NCI-H2081 (cell line): ENCODE measurements around the gene MARCHF3.
A peak's percentile ranks its signal among the peaks of the same experiment; 100 is the strongest.
"Not testable (repeated sequence)": the region's sequence is repeated elsewhere in the genome, so short reads cannot be mapped to it uniquely, and the experiment has no call there.

Experiments
- DNase-seq, 2 experiments: peaks; one replicate each; lab custom pipeline; 2025; lab: John Stamatoyannopoulos, UW

MARCHF3 gene, protein sequence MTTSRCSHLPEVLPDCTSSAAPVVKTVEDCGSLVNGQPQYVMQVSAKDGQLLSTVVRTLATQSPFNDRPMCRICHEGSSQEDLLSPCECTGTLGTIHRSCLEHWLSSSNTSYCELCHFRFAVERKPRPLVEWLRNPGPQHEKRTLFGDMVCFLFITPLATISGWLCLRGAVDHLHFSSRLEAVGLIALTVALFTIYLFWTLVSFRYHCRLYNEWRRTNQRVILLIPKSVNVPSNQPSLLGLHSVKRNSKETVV

DNA sequence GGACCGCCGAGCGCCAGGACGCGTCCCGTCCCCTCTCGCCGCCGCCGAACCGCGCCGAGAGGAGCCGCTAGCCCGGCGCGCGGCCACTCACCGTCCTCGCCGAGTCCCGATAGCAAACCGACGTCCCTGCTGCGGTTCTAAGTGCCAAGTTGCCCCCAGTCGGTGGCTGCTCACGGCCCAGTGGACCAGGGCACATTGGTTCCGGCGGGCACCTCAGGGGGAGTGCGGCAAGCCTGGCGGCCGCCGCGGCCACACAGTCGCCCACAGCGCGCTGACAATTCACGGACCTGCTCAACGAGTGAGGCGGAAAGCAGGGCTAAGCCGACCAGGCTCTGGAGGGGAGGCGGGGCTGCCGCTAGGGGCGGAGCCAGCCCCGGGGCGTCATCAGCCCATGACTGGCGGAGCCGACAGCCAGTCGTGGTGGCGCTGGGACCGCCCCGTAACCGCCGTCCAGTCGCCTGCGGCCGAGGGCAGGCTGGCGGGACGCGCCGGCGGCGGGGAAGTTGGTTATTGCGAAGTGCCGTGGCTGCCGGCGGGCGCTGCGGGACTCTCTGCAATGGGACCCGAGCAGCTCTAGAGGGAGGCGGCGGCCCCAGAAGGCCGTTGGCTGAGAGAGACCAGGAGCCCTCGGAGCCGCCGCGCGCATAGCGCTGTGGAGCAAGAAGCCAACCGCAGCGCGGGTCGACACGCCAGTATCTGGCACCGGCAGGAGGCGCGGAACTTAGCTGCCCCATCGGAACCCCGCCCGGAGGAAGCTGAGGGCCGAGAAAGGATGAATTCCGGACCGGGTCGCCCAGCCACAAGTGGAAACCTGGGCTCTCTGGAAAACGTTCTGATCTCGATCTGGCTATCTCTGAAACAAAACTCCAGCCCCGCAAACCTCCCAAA is at the start of gene MARCHF3:
Gene MARCHF3, minus strand, starts transcription at position 300 of the 888 bp plus-strand sequence. CDS start 112,387 bp downstream, outside the sequence.
- DNase-seq, result peak; percentile 85 to 92

DNA sequence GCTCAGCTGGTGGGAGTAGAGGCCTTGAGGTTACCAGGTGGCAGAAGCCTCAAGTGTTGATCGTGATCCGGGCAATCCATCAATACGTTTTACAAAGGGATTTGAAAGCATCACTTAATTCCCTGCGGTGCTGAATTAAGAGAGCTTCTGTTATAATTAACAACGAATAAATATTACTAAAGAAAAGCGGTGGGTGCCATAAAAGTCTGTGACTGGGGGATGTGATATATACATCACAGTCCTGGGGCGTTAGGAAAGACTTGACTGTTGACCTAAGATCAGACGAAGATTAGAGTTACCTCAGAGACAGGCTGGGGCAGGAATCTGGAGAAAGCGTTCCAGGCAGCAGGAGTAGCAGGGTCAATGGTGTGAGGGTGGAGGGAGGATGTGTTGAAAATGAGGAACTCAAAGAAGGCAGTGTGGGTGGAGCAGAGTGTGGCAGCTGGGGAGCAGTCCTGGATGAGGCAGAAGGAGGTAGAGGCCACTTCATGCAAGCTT is 49.7 kb upstream of the MARCHF3 start:
- peak; percentile 74 to 94 for DNase-seq

DNA sequence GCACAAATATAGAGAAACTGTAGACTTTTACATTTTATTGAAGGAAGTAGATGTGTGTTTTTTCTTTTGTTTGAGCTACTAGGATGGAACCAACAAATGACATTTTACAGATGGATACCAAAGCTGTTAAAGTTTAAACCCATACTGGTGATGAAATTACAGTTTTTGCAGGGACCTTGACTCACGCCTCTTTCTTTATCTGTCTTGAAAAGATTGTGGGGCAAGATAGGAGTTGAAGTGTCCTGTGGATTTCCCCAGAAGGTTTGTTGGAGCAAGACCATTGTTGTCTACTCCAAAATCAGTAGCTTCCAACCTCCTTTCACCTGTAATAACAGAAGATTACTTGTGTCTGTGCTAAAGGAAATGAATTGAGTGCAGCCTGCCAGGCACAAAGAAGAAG is 47.0 kb upstream of the MARCHF3 start:
- no peak for DNase-seq

- DNase-seq, result no peak
These were observed 46.2 kb upstream of the MARCHF3 start for GRCh38 chr5:127076315-127077129.

DNA sequence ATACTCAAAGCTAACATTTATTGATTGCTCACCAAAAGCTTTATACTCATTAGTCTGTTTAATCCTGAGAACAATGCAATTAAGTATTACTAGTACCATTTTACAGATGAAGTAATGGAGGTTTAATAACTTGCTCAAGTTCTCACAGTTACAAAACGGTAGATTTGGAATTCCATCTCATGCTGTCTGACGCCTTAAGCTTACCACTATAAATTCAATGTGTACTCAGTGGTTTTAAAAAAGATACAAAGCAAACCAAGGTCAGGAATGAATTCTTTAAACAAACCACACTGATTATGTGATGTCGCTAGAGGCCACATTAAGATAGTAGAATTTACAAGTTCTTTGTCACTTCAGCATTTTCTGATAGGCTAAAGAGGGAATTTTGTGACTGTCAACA is 44.1 kb upstream of the MARCHF3 start:
- DNase-seq, result no peak

GRCh38 chr5:127072861-127073846 is 42.8 kb upstream of the MARCHF3 start, which contains the start of gene C5orf63:
C5orf63 (minus strand) TSS chr5:127073502; CDS start chr5:127058995, 14,507 bp downstream.
- DNase-seq, result peak; percentile 74 to 77

- DNase-seq, result no peak
These were observed 39.9 kb upstream of the MARCHF3 start for GRCh38 chr5:127070243-127070642.

DNA sequence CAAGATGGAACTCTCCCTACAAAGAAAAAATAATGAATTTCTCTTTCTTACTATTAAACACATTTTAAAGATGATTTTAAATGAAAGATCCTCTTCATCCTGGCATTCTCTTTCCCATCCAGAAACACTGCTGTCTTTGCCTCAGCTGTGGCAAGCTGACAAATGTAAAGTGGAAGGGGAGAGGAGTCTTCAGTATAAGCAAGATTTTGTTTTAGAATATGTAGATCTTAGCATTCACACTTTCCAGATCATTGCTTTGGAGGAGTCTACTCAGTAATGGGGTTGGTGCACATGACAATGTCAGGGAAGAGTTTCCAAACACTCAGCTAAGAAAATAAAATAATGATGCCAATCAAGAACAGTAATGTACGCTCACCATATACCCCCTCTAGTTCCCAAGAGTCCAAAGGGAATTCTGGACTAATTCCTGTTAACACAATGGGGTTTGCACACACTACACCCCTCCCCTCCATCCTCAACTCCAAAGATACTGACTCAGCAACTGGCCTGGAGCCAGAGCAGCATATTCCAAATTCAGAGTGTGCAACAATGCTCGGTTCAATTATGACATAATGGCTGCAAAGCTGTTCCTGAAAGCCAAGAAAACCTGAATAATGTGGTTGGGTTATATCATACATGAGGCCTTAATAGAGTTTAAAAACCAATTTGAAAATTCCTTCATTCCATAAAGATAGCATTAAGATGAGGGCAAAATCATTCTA is 38.3 kb upstream of the MARCHF3 start:
- DNase-seq, result peak in 1 of 2 experiments; percentile 12

GRCh38 chr5:127066721-127067120 is 36.4 kb upstream of the MARCHF3 start:
- no peak for DNase-seq

DNA sequence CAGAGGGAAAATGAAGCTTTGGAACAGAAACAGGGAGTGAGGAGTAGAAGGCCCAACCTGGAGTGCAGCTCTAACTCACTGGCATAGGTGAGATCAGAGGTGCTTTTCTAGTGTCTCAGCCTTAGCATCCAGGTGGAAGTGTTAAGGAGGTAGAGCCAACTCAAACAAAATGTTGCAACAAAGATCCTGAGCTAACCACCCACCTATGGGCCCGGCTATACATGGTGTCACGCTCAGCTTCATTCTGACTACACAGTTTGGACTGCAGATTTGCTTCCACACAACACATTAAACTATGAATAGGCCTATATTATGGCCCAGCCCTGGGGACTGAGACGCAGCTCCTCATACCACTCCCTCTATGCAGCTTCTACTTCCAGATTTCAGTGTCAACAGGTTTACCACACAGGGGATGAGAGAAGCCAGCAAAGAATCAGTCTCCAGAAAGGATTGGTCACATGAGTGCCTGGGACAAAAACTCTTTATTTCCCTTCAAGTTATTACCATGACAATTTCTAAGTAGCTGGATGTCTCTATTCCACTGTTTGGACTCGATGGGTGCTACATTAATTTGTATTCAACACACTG is 34.0 kb upstream of the MARCHF3 start:
- DNase-seq, result no peak

DNA sequence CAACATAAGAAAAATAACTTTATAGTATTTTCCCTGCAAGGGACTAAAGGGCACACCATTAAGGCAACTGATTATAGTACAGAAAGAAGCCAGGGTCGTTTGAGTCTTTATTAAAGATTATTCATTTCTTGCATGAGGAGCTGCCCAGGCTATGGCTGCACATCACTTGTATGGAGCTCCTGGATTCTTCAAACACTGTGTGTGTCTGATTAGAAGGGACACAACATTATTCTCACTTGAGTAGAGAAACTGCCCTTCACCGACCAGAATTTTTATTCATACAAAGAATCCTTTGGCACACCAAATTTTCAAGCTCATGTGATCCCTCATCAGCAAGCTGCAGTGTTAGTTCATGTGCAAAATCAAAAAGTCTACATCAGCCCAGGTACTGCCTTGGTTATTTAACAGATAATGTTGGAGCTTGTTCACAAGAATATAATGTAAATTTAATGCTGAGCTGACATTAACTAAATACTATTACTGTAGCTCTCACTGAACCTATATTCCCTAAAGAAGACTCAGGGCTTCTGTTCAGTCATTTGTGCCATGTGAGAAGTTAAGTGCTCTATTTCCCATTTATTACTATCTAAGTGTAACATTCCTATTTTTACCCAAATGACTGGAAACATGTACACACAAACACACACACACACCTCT is 33.0 kb upstream of the MARCHF3 start:
- DNase-seq, result no peak

GRCh38 chr5:127061956-127062355 is 31.6 kb upstream of the MARCHF3 start:
- no peak for DNase-seq

GRCh38 chr5:127061537-127061936 is 31.2 kb upstream of the MARCHF3 start:
- no peak for DNase-seq

- no peak for DNase-seq
These were observed 30.2 kb upstream of the MARCHF3 start for GRCh38 chr5:127060470-127060985.

- DNase-seq, result no peak
These were observed 26.5 kb upstream of the MARCHF3 start for GRCh38 chr5:127056896-127057295.

DNA sequence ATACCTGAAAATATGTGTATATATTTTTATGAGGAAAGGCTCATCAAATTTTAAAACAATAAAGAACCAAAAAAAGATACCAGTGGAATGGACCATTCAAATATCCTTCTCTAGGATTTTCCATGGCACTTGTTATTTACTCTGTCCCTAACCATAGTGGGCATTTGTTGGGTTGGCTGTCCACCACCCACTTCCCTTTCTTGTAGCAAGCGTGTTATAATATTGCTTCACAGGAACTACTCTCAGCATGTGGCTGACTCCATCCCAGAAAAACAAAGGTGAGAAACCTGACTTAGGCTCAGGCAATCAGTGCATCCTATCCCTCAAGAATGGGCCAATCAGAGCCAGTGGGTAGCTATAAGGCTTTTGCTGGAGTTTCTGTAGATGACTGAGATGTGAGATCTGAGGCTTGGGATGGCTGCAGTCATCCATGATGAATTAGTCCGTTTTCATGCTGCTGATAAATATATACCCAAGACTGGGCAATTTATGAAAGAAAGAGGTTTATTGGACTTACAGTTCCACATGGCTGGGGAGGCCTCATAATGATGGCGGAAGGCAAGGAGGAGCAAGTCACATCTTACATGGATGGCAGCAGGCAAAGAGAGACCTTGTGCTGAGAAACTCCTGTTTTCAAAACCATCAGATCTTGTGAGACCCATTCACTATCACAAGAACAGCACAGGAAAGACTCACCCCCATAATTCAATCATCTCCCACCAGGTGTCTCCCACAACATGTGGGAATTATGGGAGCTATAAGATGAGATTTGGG is 25.7 kb upstream of the MARCHF3 start:
- no peak for DNase-seq

DNA sequence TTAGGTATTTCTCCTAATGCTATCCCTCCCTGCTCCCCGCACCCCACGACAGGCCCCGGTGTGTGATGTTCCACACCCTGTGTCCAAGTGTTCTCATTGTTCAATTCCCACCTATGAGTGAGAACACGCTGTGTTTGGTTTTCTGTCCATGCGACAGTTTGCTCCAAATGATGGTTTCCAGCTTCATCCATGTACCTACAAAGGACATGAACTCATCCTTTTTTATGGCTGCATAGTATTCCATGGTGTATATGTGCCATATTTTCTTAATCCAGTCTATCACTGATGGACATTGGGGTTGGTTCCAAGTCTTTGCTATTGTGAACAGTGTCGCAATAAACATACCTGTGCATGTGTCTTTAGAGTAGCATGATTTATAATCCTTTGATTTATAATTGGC is 23.2 kb upstream of the MARCHF3 start:
- DNase-seq, result not testable (repeated sequence)

DNA sequence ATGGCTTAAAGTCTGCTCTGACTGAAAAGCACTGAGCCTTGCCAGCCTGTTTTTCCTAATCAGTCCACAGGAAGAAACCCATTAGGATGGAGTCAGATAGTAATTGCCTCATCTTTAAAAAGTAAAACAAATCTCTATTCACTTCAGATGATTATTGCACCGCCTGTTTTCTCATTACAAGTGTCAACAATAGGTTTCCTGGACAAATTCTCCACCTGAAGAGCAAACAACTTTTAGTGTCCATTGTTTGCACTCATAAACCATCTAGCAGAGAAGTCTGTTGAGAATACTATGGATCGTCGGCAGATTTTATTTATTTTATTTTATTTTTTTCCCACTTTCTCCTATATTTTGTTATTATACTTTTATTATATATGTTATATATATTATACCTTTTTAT is 22.7 kb upstream of the MARCHF3 start:
- DNase-seq, result peak; percentile 26 to 41
